SU-DHL-6 (cell line): ENCODE results near the gene LGR4.

ENCODE experiments used
- EZH2phosphoT487 ChIP-seq: fragments of 200-600 bp; sonication (generic), shearing (Covaris generic); conservative IDR thresholded peaks from 2 replicates; pipeline ENCODE4 v1.6.1; 2018; ENCODE audit warnings: mild to moderate bottlenecking, antibody characterized with exemption, low read length, moderate library complexity, mixed read lengths
- TF ChIP-seq, protein P1 (sequence below): fragments of 200-600 bp; sonication (generic); IDR thresholded peaks from one replicate; pipeline ENCODE4 v1.5.1; 2017; ENCODE audit warnings: antibody characterized with exemption, mild to moderate bottlenecking, low read length, moderate library complexity; ENCODE audit not compliant: insufficient read depth, poor library complexity, severe bottlenecking

DNA sequence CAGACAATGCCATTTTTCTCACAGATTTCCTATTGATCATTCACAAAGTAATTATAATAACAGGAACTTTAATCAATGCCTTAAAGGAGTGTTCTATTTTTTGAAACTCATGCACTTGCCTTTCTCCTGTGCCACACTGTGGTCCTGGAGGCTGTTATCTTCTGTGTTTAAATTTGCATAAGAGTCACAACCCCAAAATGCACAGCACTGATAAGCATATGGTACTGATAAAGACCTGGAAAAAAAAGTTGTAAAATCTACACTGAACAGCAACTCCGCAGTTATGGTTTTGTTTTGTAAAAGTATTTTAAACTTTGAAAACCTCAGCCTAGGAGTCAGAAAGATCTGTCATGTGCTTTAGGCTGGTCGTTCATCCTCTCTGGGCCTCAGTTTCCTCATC, 100.4 kb downstream of the LGR4 start:
- TF ChIP-seq, protein P1, sequence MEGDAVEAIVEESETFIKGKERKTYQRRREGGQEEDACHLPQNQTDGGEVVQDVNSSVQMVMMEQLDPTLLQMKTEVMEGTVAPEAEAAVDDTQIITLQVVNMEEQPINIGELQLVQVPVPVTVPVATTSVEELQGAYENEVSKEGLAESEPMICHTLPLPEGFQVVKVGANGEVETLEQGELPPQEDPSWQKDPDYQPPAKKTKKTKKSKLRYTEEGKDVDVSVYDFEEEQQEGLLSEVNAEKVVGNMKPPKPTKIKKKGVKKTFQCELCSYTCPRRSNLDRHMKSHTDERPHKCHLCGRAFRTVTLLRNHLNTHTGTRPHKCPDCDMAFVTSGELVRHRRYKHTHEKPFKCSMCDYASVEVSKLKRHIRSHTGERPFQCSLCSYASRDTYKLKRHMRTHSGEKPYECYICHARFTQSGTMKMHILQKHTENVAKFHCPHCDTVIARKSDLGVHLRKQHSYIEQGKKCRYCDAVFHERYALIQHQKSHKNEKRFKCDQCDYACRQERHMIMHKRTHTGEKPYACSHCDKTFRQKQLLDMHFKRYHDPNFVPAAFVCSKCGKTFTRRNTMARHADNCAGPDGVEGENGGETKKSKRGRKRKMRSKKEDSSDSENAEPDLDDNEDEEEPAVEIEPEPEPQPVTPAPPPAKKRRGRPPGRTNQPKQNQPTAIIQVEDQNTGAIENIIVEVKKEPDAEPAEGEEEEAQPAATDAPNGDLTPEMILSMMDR: no peak
- TF ChIP-seq EZH2phosphoT487: no peak
